Keratinocyte (primary cell): ENCODE results near the gene ADD2.

Experiments used
- CTCF ChIP-seq, 3 experiments: IDR thresholded peaks in 1 of 3; conservative IDR thresholded peaks in 1 of 3; optimal IDR thresholded peaks in 1 of 3; 2 replicates in 2 of 3; 3 replicates in 1 of 3; pipeline versions ENCODE3 to v1.5.1; 2011; ENCODE audit warnings: low read length in 3 of 3, mild to moderate bottlenecking in 3 of 3, moderate library complexity in 2 of 3, control low read depth in 1 of 3, inconsistent platforms in 1 of 3; ENCODE audit not compliant: insufficient read depth in 2 of 3; ENCODE audit errors: extremely low read depth in 1 of 3
- EZH2 ChIP-seq: IDR thresholded peaks from one replicate; pipeline ENCODE4 v1.6.1; 2012; ENCODE audit warnings: inconsistent platforms, mild to moderate bottlenecking, low read length, moderate library complexity

GRCh38 chr2:70733646-70734180 lies 34.3 kb downstream of the ADD2 start:
- TF ChIP-seq EZH2 (no peak), CTCF (optimal IDR thresholded peaks at IDR 0.05 in 1 of 3, IDR thresholded peaks at IDR 0.05 in 1 of 3, conservative IDR thresholded peaks at IDR 0.05 in 1 of 3; ENCODE audit: extremely low read depth in 1 of 3, insufficient read depth in 2 of 3, low read length in 3 of 3) (no peak)
